Urinary bladder (tissue), 2 donors: ENCODE measurements around the gene SSX3. TPM values are rescaled to one million over a fixed set of nuclear protein-coding genes. Genes with fewer than 3 reads are reported as not detected.

Experiments used
- polyA plus RNA-seq: library from polyadenylated mRNA; stranded (reverse); fragments of 200-250 nt; gene quantifications from one replicate; pipeline ENCODE4 v1.2.3, GENCODE V29; 2013
- small RNA-seq: library from RNA; depleted of rRNA; stranded (forward); fragments of <200 nt; gene quantifications from one replicate; pipeline ENCODE3, GENCODE V24; 2014
- total RNA-seq: library from RNA; depleted of rRNA; stranded (reverse); fragments of >200 nt; gene quantifications from one replicate; pipeline ENCODE4 v1.2.3, GENCODE V29; 2014
- donor health status: healthy.

The SSX3 gene
- total and polyA plus RNA-seq, 2 donors, result not detected

Small RNAs within 50 kb of the gene (small RNA-seq; reads per million reads assigned to genes)
- gene AL606490.7, result not detected
- not detected for gene AL606490.9

Other genes starting within 250 kb of the SSX3 start
- not detected for gene SPACA5B, start 226.1 kb downstream of the SSX3 start, total RNA-seq
- not detected for gene SPACA5B, start 226.1 kb downstream of the SSX3 start, polyA plus RNA-seq
- not detected for gene SSX5, start 159.9 kb downstream of the SSX3 start, total RNA-seq
- gene SSX5, start 159.9 kb downstream of the SSX3 start, polyA plus RNA-seq, result not detected
- gene SSX1, start 101.3 kb downstream of the SSX3 start, total RNA-seq, result not detected
- not detected for gene SSX1, start 101.3 kb downstream of the SSX3 start, polyA plus RNA-seq
- not detected for gene SSX4, start 26.8 kb upstream of the SSX3 start, total RNA-seq
- gene SSX4, start 26.8 kb upstream of the SSX3 start, polyA plus RNA-seq, result not detected
- gene SSX4B, start 55.3 kb upstream of the SSX3 start, total RNA-seq, result not detected
- gene SSX4B, start 55.3 kb upstream of the SSX3 start, polyA plus RNA-seq, result not detected
- 12.8 TPM for gene SLC38A5, start 113.6 kb upstream of the SSX3 start, total RNA-seq
- 5.8 TPM for gene SLC38A5, start 113.6 kb upstream of the SSX3 start, polyA plus RNA-seq
- gene FTSJ1, start 119.5 kb upstream of the SSX3 start, total RNA-seq, result 21.8 TPM
- gene FTSJ1, start 119.5 kb upstream of the SSX3 start, polyA plus RNA-seq, result 28.2 TPM
- 2.7 TPM for gene PORCN, start 152.3 kb upstream of the SSX3 start, total RNA-seq
- gene PORCN, start 152.3 kb upstream of the SSX3 start, polyA plus RNA-seq, result 19.0 TPM
- 19.2 TPM for gene EBP, start 165.1 kb upstream of the SSX3 start, total RNA-seq
- gene EBP, start 165.1 kb upstream of the SSX3 start, polyA plus RNA-seq, result 34.4 TPM
- gene TBC1D25, start 183.0 kb upstream of the SSX3 start, total RNA-seq, result 3.7 TPM
- 14.7 TPM for gene TBC1D25, start 183.0 kb upstream of the SSX3 start, polyA plus RNA-seq
- 198 TPM for gene RBM3, start 217.8 kb upstream of the SSX3 start, total RNA-seq
- 205 TPM for gene RBM3, start 217.8 kb upstream of the SSX3 start, polyA plus RNA-seq
- gene WDR13, start 240.8 kb upstream of the SSX3 start, total RNA-seq, result 55.0 TPM
- gene WDR13, start 240.8 kb upstream of the SSX3 start, polyA plus RNA-seq, result 134 TPM